ENCODE measurements around the gene ACSM3. TPM values are rescaled to one million over a fixed set of nuclear protein-coding genes. Genes with fewer than 3 reads are reported as not detected.

The ACSM3 gene
- total and polyA plus RNA-seq, 4 donors: 1.7 to 5.2 (median 3.8) TPM

DNA sequence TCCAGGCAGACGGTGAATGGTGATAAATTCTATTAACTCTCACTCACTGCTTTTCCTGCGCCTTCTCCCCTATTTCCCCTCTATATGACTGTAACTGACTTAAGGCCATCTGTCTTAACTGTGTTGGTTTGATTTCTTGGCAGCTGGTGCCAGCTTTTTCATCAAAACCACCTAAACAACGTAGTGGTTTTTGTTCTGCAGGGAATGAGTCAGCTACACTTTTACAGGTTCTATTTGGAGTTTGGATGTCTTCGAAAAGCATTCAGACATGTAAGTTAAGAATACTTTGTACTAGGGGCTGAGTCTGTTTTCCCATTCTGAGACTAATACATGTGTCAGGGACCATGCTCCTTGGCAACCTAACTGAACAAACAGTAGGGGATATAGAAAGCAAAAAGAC is 51.0 kb downstream of the ACSM3 start:
- DNase-seq (ENCODE audit: low read depth in 4 of 6, low spot score in 6 of 6): peak in 2 of 6 donors; percentile 25 to 34
- H3K27ac ChIP-seq (ENCODE audit: low read depth, low read length): no peak overlapping the region
- H3K27me3 ChIP-seq (ENCODE audit: control insufficient read depth, insufficient read depth, low read length): no peaks in the 10 kb centered on the region
- no peaks in the 10 kb centered on the region for H3K4me1 ChIP-seq (ENCODE audit: control insufficient read depth, insufficient read depth, low read length)
- H3K9me3 ChIP-seq (ENCODE audit: control insufficient read depth, insufficient read depth, low read length): no peaks in the 10 kb centered on the region
- WGBS (ENCODE audit: insufficient coverage): no CpG with 5 or more reads among the region's 4 CpGs
- H3K36me3 ChIP-seq (ENCODE audit: control insufficient read depth, insufficient read depth, low read length): peaks cover 4% of the 10 kb centered on the region
- no peak overlapping the region for H3K4me3 ChIP-seq (ENCODE audit: low read depth, low read length)

DNA sequence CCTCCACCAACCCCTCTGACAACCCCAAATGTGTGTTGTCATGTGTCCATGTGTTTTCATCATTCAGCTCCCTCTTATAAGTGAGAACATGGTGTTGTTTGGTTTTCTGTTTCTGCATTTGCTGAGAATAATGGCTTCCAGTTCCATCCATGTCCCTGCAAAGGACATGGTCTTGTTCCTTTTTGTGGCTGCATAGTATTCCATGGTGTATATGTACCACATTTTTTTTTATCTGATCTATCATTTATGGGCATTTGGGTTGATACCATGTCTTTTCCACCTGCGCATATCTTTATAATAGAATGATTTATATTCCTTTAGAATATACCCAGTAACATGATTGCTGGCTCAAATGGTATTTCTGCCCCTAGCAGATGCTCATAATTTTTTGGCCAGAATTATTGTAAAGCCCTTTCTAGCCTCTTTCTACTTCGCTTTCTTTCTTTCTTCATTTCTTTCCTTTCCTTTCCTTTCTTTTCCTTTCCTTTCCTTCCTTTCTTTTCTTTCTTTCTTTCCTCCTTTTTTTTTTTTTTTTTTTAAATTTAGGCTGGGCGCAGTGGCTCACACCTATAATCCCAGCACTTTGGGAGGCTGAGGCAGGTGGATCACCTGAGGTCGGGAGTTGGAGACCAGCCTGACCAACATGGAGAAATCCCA is 55.2 kb downstream of the ACSM3 start:
- no peaks in the 10 kb centered on the region for H3K9me3 ChIP-seq (ENCODE audit: control insufficient read depth, insufficient read depth, low read length)
- no peak for DNase-seq (ENCODE audit: low read depth in 4 of 6, low spot score in 6 of 6)
- no peaks in the 10 kb centered on the region for H3K4me1 ChIP-seq (ENCODE audit: control insufficient read depth, insufficient read depth, low read length)
- 93% methylated on average over 3 of the region's 4 CpGs for WGBS (ENCODE audit: insufficient coverage)
- no peak overlapping the region for H3K4me3 ChIP-seq (ENCODE audit: low read depth, low read length)
- H3K27me3 ChIP-seq (ENCODE audit: control insufficient read depth, insufficient read depth, low read length): no peaks in the 10 kb centered on the region
- H3K27ac ChIP-seq (ENCODE audit: low read depth, low read length): no peak overlapping the region
- H3K36me3 ChIP-seq (ENCODE audit: control insufficient read depth, insufficient read depth, low read length): peaks cover 8% of the 10 kb centered on the region

DNA sequence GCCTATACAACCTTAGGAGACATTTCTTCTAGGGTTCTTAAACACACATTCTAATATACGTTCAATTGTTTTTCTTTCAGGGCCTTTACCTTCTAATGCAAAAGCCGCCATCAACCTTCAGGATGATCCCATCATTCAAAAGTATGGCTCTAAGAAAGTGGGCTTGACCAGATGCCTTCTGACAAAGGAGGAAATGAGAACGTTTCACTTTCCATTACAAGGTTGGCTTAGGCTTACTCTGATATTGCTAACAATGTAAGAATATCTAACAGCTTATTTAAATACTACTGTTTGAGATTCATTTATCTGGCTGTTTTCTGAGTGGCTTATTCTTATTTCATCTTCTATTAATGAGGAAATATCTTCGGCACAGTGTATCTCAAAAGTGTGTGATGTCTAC is 57.9 kb downstream of the ACSM3 start:
- Histone ChIP-seq H3K27ac (ENCODE audit: low read depth, low read length) (no peak overlapping the region), H3K4me1 (ENCODE audit: control insufficient read depth, insufficient read depth, low read length) (no peaks in the 10 kb centered on the region), H3K4me3 (ENCODE audit: low read depth, low read length) (no peak overlapping the region), H3K9me3 (ENCODE audit: control insufficient read depth, insufficient read depth, low read length) (no peaks in the 10 kb centered on the region), H3K27me3 (ENCODE audit: control insufficient read depth, insufficient read depth, low read length) (no peaks in the 10 kb centered on the region), H3K36me3 (ENCODE audit: control insufficient read depth, insufficient read depth, low read length) (peaks cover 4% of the 10 kb centered on the region)
- 100% methylated on average over 1 of the region's 4 CpGs for WGBS (ENCODE audit: insufficient coverage)
- DNase-seq (ENCODE audit: low read depth in 4 of 6, low spot score in 6 of 6): no peak

DNA sequence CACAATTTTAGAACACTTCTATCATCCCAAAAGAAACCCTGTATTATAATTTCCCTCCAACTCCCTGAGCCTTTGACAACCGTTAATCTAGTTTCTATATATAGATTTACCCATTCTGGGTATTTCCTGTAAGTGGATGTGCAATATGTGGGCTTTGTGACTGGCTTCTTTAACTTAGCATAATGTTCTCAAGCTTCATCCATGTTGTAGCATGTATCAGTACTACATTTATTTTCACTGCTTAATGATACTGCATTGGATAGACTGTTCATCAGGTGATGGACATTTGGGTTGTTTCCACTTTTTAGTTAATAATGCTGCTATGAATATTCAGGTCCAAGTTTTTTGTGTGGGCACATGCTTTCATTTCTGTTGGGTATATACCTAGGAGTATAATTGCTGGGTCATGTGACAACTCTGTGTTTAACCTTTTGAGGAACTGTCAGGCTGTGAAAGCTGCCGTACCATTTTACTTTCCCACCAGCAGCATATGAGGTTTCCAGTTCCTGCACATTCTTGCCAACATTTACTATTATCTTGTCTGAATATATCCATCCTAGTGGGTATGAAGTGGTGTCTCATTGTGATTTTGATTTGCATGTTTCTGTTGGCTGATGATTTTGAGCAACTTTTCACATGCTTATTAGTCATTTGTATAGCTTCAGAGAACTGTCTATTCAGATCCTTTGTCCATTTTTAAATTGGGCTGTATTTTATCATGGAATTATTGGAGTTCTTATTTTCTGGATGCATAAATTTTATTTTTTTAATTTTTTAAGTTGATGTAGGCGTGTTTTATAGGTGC is 58.9 kb downstream of the ACSM3 start:
- no peak overlapping the region for H3K27ac ChIP-seq (ENCODE audit: low read depth, low read length)
- peaks cover 4% of the 10 kb centered on the region for H3K36me3 ChIP-seq (ENCODE audit: control insufficient read depth, insufficient read depth, low read length)
- no CpG with 5 or more reads among the region's 3 CpGs for WGBS (ENCODE audit: insufficient coverage)

DNA sequence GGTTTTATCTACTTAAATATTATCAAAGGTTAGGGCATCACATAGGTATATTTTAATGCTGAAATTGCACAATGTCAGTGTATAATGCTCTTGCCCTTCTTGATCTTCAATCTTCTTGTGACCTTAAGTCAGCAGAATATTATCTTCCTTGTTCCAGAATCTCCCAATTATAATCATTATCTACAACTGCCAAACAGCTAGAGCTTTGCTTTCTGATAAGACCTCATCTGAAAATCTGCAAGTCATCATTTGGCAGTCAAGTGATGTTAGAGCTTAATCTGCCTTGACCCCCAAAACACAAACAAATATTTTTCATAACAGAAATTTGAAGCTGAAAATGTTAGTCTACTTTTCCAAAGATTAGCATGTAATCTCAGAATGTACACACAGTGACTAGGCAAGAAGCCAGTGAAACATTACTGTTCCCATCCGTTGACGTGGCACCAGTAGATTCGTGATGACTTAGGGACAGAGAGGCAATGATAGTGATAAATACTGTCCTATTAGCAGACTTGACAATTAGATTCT is 62.3 kb downstream of the ACSM3 start:
- WGBS (ENCODE audit: insufficient coverage): 100% methylated on average over 3 of the region's 3 CpGs
- peaks cover 3% of the 10 kb centered on the region for H3K36me3 ChIP-seq (ENCODE audit: control insufficient read depth, insufficient read depth, low read length)
- no peaks in the 10 kb centered on the region for H3K4me1 ChIP-seq (ENCODE audit: control insufficient read depth, insufficient read depth, low read length)
- no peaks in the 10 kb centered on the region for H3K9me3 ChIP-seq (ENCODE audit: control insufficient read depth, insufficient read depth, low read length)
- DNase-seq (ENCODE audit: low read depth in 4 of 6, low spot score in 6 of 6): no peak
- H3K4me3 ChIP-seq (ENCODE audit: low read depth, low read length): no peak overlapping the region
- H3K27ac ChIP-seq (ENCODE audit: low read depth, low read length): no peak overlapping the region
- no peaks in the 10 kb centered on the region for H3K27me3 ChIP-seq (ENCODE audit: control insufficient read depth, insufficient read depth, low read length)

More for the DNA sequence above, 58.9 kb downstream of the ACSM3 start:
- Histone ChIP-seq H3K9me3 (ENCODE audit: control insufficient read depth, insufficient read depth, low read length) (no peaks in the 10 kb centered on the region), H3K27me3 (ENCODE audit: control insufficient read depth, insufficient read depth, low read length) (no peaks in the 10 kb centered on the region), H3K4me1 (ENCODE audit: control insufficient read depth, insufficient read depth, low read length) (no peaks in the 10 kb centered on the region), H3K4me3 (ENCODE audit: low read depth, low read length) (no peak overlapping the region)
- no peak for DNase-seq (ENCODE audit: low read depth in 4 of 6, low spot score in 6 of 6)

DNA sequence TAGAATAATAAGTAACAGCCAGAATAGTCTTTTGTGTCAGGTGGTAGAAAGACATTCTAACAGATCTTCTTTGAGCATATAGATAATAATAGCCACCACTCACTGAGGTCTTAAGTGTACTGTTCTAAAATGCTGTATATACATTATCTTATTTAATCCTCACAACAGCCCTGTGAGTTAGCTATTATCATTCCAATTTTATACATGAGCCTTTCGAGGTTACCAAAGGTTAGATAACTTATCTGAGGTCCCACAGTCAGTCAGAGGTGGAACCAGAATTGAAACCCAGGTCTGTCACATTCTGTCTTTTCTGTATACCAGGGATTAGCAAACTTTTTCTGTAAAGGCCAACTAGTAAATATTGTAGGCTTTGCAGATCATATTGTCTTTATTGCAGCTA is 65.7 kb downstream of the ACSM3 start:
- H3K4me3 ChIP-seq (ENCODE audit: low read depth, low read length): no peak overlapping the region
- 89% methylated on average over 1 of the region's 1 CpG for WGBS (ENCODE audit: insufficient coverage)
- no peaks in the 10 kb centered on the region for H3K36me3 ChIP-seq (ENCODE audit: control insufficient read depth, insufficient read depth, low read length)
- H3K9me3 ChIP-seq (ENCODE audit: control insufficient read depth, insufficient read depth, low read length): no peaks in the 10 kb centered on the region
- H3K4me1 ChIP-seq (ENCODE audit: control insufficient read depth, insufficient read depth, low read length): no peaks in the 10 kb centered on the region
- H3K27me3 ChIP-seq (ENCODE audit: control insufficient read depth, insufficient read depth, low read length): no peaks in the 10 kb centered on the region
- no peak for DNase-seq (ENCODE audit: low read depth in 4 of 6, low spot score in 6 of 6)
- no peak overlapping the region for H3K27ac ChIP-seq (ENCODE audit: low read depth, low read length)

DNA sequence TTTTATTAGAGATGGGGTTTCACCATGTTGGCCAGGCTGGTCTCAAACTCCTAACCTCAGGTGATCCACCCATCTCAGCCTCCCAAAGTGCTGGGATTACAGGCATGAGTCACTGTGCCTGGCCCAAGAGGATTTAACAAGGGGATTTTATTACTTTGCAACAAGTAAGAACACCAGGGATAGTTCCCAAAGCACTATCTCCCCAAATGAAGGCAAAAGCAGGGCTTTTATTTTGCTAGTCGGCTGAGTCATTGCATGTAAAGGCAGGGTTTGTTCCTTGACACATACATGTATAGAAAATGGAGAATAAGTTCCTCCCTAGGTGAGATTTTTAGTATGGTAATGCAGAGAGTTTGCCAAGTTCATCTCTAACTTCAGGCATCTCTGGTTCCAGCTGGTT is 66.6 kb downstream of the ACSM3 start:
- WGBS (ENCODE audit: insufficient coverage): no CpG with 5 or more reads among the region's 1 CpG

DNA sequence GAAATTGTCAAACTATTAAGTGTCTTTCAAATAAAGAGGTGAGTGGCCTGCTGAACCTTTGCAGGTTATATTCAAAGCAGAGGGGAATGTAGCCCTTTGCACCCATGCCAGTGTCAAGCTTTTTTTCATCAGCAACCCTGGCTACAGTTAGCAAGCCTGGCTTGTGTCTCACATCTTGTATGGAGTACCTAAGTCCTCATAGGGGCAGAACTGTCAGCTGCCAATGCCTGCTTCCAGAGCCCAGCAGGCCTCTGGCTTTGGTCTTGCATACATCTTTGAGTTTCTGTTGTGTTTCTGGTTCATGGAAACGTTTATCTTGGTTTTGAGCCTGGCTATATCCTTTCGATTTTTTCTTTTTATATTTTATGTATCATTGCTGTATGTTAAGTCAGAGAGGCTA is 69.3 kb downstream of the ACSM3 start:
- peaks cover 12% of the 10 kb centered on the region for H3K36me3 ChIP-seq (ENCODE audit: control insufficient read depth, insufficient read depth, low read length)
- peaks cover 2% of the 10 kb centered on the region for H3K9me3 ChIP-seq (ENCODE audit: control insufficient read depth, insufficient read depth, low read length)
- DNase-seq (ENCODE audit: low read depth in 4 of 6, low spot score in 6 of 6): peak in 1 of 6 donors; percentile 51
- H3K27ac ChIP-seq (ENCODE audit: low read depth, low read length): no peak overlapping the region
- no peak overlapping the region for H3K4me3 ChIP-seq (ENCODE audit: low read depth, low read length)
- no peaks in the 10 kb centered on the region for H3K27me3 ChIP-seq (ENCODE audit: control insufficient read depth, insufficient read depth, low read length)
- no CpG with 5 or more reads among the region's 2 CpGs for WGBS (ENCODE audit: insufficient coverage)
- no peaks in the 10 kb centered on the region for H3K4me1 ChIP-seq (ENCODE audit: control insufficient read depth, insufficient read depth, low read length)

More for the DNA sequence above, 66.6 kb downstream of the ACSM3 start:
- Histone ChIP-seq H3K4me3 (ENCODE audit: low read depth, low read length) (no peak overlapping the region), H3K36me3 (ENCODE audit: control insufficient read depth, insufficient read depth, low read length) (peaks cover 3% of the 10 kb centered on the region), H3K4me1 (ENCODE audit: control insufficient read depth, insufficient read depth, low read length) (no peaks in the 10 kb centered on the region), H3K9me3 (ENCODE audit: control insufficient read depth, insufficient read depth, low read length) (no peaks in the 10 kb centered on the region), H3K27me3 (ENCODE audit: control insufficient read depth, insufficient read depth, low read length) (no peaks in the 10 kb centered on the region), H3K27ac (ENCODE audit: low read depth, low read length) (no peak overlapping the region)
- DNase-seq (ENCODE audit: low read depth in 4 of 6, low spot score in 6 of 6): no peak

DNA sequence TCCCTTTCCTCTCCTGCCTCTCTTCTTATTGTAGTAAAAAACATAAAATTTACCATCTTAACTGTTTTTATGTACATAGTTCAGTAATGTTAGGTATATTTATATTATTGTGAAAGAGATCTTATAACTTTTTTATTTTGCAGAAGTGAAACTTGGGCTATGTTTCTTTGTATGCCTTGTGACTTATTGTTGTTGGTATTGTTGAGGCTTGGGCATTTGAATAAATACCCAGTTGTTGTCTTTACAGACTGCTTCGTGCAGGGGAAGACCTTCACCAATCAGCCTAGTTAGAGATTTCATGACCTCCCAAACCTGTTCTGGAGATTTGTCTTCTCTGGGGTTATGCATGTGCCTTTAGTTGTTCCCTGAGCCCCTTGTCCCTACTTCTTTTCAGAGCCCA is 74.4 kb downstream of the ACSM3 start:
- Histone ChIP-seq H3K27me3 (ENCODE audit: control insufficient read depth, insufficient read depth, low read length) (no peaks in the 10 kb centered on the region), H3K27ac (ENCODE audit: low read depth, low read length) (no peak overlapping the region), H3K4me3 (ENCODE audit: low read depth, low read length) (no peak overlapping the region), H3K36me3 (ENCODE audit: control insufficient read depth, insufficient read depth, low read length) (peaks cover 12% of the 10 kb centered on the region), H3K9me3 (ENCODE audit: control insufficient read depth, insufficient read depth, low read length) (peaks cover 2% of the 10 kb centered on the region), H3K4me1 (ENCODE audit: control insufficient read depth, insufficient read depth, low read length) (no peaks in the 10 kb centered on the region)
- WGBS (ENCODE audit: insufficient coverage): no CpG with 5 or more reads among the region's 1 CpG
- DNase-seq (ENCODE audit: low read depth in 4 of 6, low spot score in 6 of 6): no peak
